Nephron (organoid): ENCODE results near the gene ARHGEF6.

Experiments
- H3K27ac Mint-ChIP-seq, 3 experiments: 2 replicates each; pipeline ENCODE4 v1.8.0; 2020; ENCODE audit warnings: mixed read lengths in 3 of 3, mild to moderate bottlenecking in 2 of 3, moderate library complexity in 1 of 3
- H3K27me3 Mint-ChIP-seq: 2 replicates; pipeline ENCODE4 v1.8.0; 2021; ENCODE audit warnings: low read depth, mild to moderate bottlenecking, moderate library complexity, mixed read lengths
- H3K36me3 Mint-ChIP-seq: 2 replicates; pipeline ENCODE4 v1.8.0; 2020; ENCODE audit warnings: low read depth, mixed read lengths
- H3K4me1 Mint-ChIP-seq: 2 replicates; pipeline ENCODE4 v1.8.0; 2020; ENCODE audit warnings: mixed read lengths
- H3K4me3 Mint-ChIP-seq, 3 experiments: 2 replicates each; pipeline ENCODE4 v1.8.0; 2020; ENCODE audit warnings: mild to moderate bottlenecking in 3 of 3, mixed read lengths in 3 of 3, moderate library complexity in 2 of 3
- H3K9me3 Mint-ChIP-seq: 2 replicates; pipeline ENCODE4 v1.8.0; 2020; ENCODE audit warnings: mixed read lengths
- CTCF ChIP-seq, 3 experiments: fragments of 200-600 bp; sonication (generic); IDR thresholded peaks; one replicate each; pipeline ENCODE4 v1.5.0; 2021; ENCODE audit warnings: antibody characterized with exemption in 3 of 3; ENCODE audit not compliant: unreplicated experiment in 3 of 3

The ARHGEF6 gene

GRCh38 chrX:136767104-136767941 is 13.4 kb downstream of the ARHGEF6 start:
- peak overlapping the region; percentile 75 to 83 (median 80) for H3K4me3 Mint-ChIP-seq
- no peaks in the 10 kb centered on the region for H3K4me1 Mint-ChIP-seq
- no peaks in the 10 kb centered on the region for H3K27me3 Mint-ChIP-seq
- no peak for TF ChIP-seq CTCF (IDR thresholded peaks at IDR 0.05; ENCODE audit: unreplicated experiment in 3 of 3)
- H3K36me3 Mint-ChIP-seq: no peaks in the 10 kb centered on the region
- peaks cover 6% of the 10 kb centered on the region for H3K9me3 Mint-ChIP-seq
- H3K27ac Mint-ChIP-seq: no peak overlapping the region

DNA sequence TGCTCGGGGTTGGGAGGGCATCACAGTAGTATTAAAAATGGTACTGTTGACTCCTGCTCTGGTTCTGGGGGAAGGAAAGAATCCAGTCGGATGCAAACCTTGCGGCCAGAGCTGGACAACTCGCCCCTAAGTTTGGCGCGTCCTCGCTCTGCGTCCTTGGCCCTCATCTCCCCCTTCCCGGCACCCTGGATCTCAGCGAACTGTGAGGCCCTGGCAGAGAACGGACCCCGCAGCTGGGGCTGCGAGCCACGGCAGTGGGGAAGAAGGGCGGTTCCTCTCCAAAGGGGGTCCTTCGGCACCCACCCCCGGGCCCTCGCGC is 14.0 kb downstream of the ARHGEF6 start:
- Mint-ChIP-seq H3K27ac (peak overlapping the region in 1 of 3 experiments; percentile 38), H3K27me3 (no peaks in the 10 kb centered on the region), H3K4me1 (no peaks in the 10 kb centered on the region), H3K9me3 (peaks cover 2% of the 10 kb centered on the region), H3K4me3 (peak overlapping the region; percentile 75 to 88 (median 82)), H3K36me3 (no peaks in the 10 kb centered on the region)
- no peak for TF ChIP-seq CTCF (IDR thresholded peaks at IDR 0.05; ENCODE audit: unreplicated experiment in 3 of 3)

DNA sequence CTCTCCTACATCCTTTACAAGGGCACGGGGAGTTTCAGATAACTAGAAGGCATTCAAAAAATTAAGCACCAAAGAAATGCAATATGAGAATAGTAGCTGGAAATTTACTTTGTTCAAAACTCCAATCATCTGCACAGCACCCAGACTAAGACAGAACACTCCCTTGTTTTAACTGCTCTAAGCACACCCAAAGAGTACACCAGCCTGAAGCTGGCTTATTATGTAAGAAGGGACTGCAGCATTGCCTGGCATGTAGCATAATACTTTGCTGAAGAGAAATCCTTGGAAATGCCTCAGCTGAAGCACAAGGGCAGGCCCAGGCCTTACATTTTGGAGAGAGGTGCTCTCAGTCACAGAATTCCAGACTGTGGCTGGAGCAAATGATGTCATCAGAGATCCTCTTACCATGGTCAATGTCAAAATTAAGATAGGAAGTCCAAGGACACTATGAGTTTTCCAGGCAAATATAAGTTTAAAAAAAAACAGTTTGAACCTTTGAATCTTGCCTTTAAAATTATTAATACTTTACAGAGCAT is 14.8 kb downstream of the ARHGEF6 start:
- Mint-ChIP-seq H3K36me3 (no peaks in the 10 kb centered on the region), H3K4me1 (no peaks in the 10 kb centered on the region), H3K27me3 (no peaks in the 10 kb centered on the region), H3K4me3 (peak overlapping the region; percentile 75 to 88 (median 82)), H3K9me3 (peaks cover 2% of the 10 kb centered on the region), H3K27ac (peak overlapping the region in 1 of 3 experiments; percentile 38)
- TF ChIP-seq CTCF (IDR thresholded peaks at IDR 0.05; ENCODE audit: unreplicated experiment in 3 of 3): no peak

DNA sequence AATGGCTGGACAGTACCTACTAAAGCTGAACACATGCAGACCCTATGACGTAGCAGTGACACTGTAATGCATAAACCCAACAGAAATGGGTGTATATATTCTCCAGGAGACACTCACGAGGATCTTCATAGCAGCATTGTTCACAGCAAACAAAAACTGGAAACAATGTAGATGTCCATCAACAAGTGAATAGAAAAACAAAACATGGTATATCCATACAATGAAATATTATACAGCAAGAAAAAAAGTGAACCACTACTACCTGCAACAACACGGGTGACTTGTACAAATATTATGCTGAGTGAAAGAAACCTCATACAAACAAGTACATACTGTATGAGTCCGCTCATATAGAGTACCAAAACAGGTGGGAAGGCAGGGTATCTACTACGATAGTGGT is 16.5 kb downstream of the ARHGEF6 start:
- no peaks in the 10 kb centered on the region for H3K4me1 Mint-ChIP-seq
- H3K4me3 Mint-ChIP-seq: no peak overlapping the region
- no peak for TF ChIP-seq CTCF (IDR thresholded peaks at IDR 0.05; ENCODE audit: unreplicated experiment in 3 of 3)
- H3K36me3 Mint-ChIP-seq: no peaks in the 10 kb centered on the region
- no peak overlapping the region for H3K27ac Mint-ChIP-seq
- H3K27me3 Mint-ChIP-seq: no peaks in the 10 kb centered on the region
- H3K9me3 Mint-ChIP-seq: peaks cover 2% of the 10 kb centered on the region

GRCh38 chrX:136762820-136763452 is 17.8 kb downstream of the ARHGEF6 start:
- Mint-ChIP-seq H3K36me3 (no peaks in the 10 kb centered on the region), H3K4me3 (no peak overlapping the region), H3K9me3 (peaks cover 2% of the 10 kb centered on the region), H3K27me3 (no peaks in the 10 kb centered on the region), H3K27ac (no peak overlapping the region), H3K4me1 (no peaks in the 10 kb centered on the region)
- TF ChIP-seq CTCF (IDR thresholded peaks at IDR 0.05; ENCODE audit: unreplicated experiment in 3 of 3): no peak
